IMR-90 (cell line): ENCODE data around the gene CDRT4. TPM values are rescaled to one million over a fixed set of nuclear protein-coding genes. Genes with fewer than 3 reads are reported as not detected.
A peak's percentile ranks its signal among the peaks of the same experiment; 100 is the strongest.

Experiments
- ATAC-seq: fragments of 200-7000 bp; cut with Tn5 transposase; 2 replicates; pipeline ENCODE4 v1.9.1; 2020; ENCODE audit warnings: low read depth, mild to moderate bottlenecking, moderate library complexity
- BruUV-seq: library from RNA; stranded (reverse); fragments of 400-500 nt; replicated peaks from 2 replicates; lab custom pipeline; 2021; lab: Mats Ljungman, UMichigan
- CTCF ChIA-PET: fragments of 300-600 bp; formaldehyde crosslinking; extraction: SDS; loops from one replicate; lab custom pipeline; 2021; ENCODE audit warnings: antibody characterized with exemption; lab: Yijun Ruan, JAX
- POLR2A ChIA-PET: fragments of 300-600 bp; sonication (Branson Sonifier 250); formaldehyde crosslinking; loops from one replicate; lab custom pipeline; 2022; ENCODE audit warnings: antibody characterized with exemption; ENCODE audit not compliant: unreplicated experiment; lab: Charles Lee
- DNase-seq: peaks from one replicate; pipeline ENCODE4 v3.0.0; 2013
- H2AFZ ChIP-seq: replicated peaks from 2 replicates; pipeline ENCODE3; 2013; ENCODE audit warnings: low read length, mild to moderate bottlenecking; ENCODE audit not compliant: poor library complexity
- H2AK5ac ChIP-seq: 2 replicates; pipeline ENCODE4 v1.6.1; 2013; ENCODE audit warnings: low read depth, low read length, inconsistent platforms
- H2AK9ac ChIP-seq: replicated peaks from 2 replicates; pipeline ENCODE3; 2013; ENCODE audit warnings: mild to moderate bottlenecking, low read depth, low read length, moderate library complexity; ENCODE audit not compliant: poor library complexity
- H2BK120ac ChIP-seq: 2 replicates; pipeline ENCODE4 v1.6.1; 2013; ENCODE audit warnings: low read depth, low read length, inconsistent platforms
- H2BK15ac ChIP-seq: 3 replicates; pipeline ENCODE4 v1.6.1; 2013; ENCODE audit warnings: low read depth, low read length, inconsistent platforms
- H2BK20ac ChIP-seq: 2 replicates; pipeline ENCODE4 v1.6.1; 2013; ENCODE audit warnings: low read depth, mild to moderate bottlenecking, inconsistent platforms, low read length, moderate library complexity
- H2BK5ac ChIP-seq: 2 replicates; pipeline ENCODE4 v1.6.1; 2013; ENCODE audit warnings: mild to moderate bottlenecking, low read depth, low read length, inconsistent platforms; ENCODE audit not compliant: poor library complexity, severe bottlenecking
- H3K14ac ChIP-seq: replicated peaks from 2 replicates; pipeline ENCODE4 v1.6.1; 2013; ENCODE audit warnings: low read depth, low read length, inconsistent platforms
- H3K18ac ChIP-seq: 2 replicates; pipeline ENCODE4 v1.6.1; 2013; ENCODE audit warnings: low read depth, low read length, control low read depth
- H3K23ac ChIP-seq: 2 replicates; pipeline ENCODE4 v1.6.1; 2013; ENCODE audit warnings: low read depth, low read length, inconsistent platforms
- H3K27ac ChIP-seq: 2 replicates; pipeline ENCODE4 v1.5.1; 2013; ENCODE audit warnings: mild to moderate bottlenecking, control low read depth, low read length; ENCODE audit not compliant: insufficient read depth
- H3K27me3 ChIP-seq: 2 replicates; pipeline ENCODE4 v1.6.1; 2013; ENCODE audit warnings: low read length; ENCODE audit not compliant: control insufficient read depth, insufficient read depth
- H3K36me3 ChIP-seq: 2 replicates; pipeline ENCODE4 v1.6.1; 2013; ENCODE audit warnings: low read length, mixed read lengths; ENCODE audit not compliant: control insufficient read depth, insufficient read depth
- H3K4ac ChIP-seq: 2 replicates; pipeline ENCODE4 v1.6.1; 2013; ENCODE audit warnings: low read depth, low read length, inconsistent platforms
- H3K4me1 ChIP-seq: 2 replicates; pipeline ENCODE4 v1.6.1; 2013; ENCODE audit warnings: low read length, mixed read lengths; ENCODE audit not compliant: control insufficient read depth, insufficient read depth
- H3K4me2 ChIP-seq: 2 replicates; pipeline ENCODE4 v1.6.1; 2013; ENCODE audit warnings: low read depth, mild to moderate bottlenecking, control low read depth, low read length, moderate library complexity
- H3K4me3 ChIP-seq: 2 replicates; pipeline ENCODE4 v1.5.1; 2013; ENCODE audit warnings: low read depth, mild to moderate bottlenecking, control low read depth, low read length, moderate library complexity; ENCODE audit not compliant: insufficient read depth
- H3K56ac ChIP-seq: 2 replicates; pipeline ENCODE4 v1.6.1; 2013; ENCODE audit warnings: low read length, inconsistent platforms; ENCODE audit not compliant: insufficient read depth; ENCODE audit errors: extremely low read depth
- H3K79me1 ChIP-seq, 2 experiments: 2 replicates each; pipeline ENCODE4 v1.6.1; 2013; ENCODE audit warnings: low read length in 2 of 2, inconsistent platforms in 1 of 2, low read depth in 1 of 2
- H3K9ac ChIP-seq: 2 replicates; pipeline ENCODE4 v1.6.1; 2013; ENCODE audit warnings: low read depth, low read length, control low read depth
- H3K9me1 ChIP-seq: 2 replicates; pipeline ENCODE4 v1.6.1; 2013; ENCODE audit warnings: low read length, inconsistent platforms; ENCODE audit not compliant: insufficient read depth
- H3K9me3 ChIP-seq: 2 replicates; pipeline ENCODE4 v1.6.1; 2013; ENCODE audit warnings: low read length; ENCODE audit not compliant: control insufficient read depth, insufficient read depth
- H4K20me1 ChIP-seq: 2 replicates; pipeline ENCODE4 v1.6.1; 2013; ENCODE audit warnings: low read length, inconsistent platforms; ENCODE audit not compliant: insufficient read depth
- H4K5ac ChIP-seq: 2 replicates; pipeline ENCODE4 v1.6.1; 2013; ENCODE audit warnings: mild to moderate bottlenecking, low read depth, low read length, control low read depth
- H4K8ac ChIP-seq, 2 experiments: 2 replicates each; pipeline ENCODE4 v1.6.1; 2013; ENCODE audit warnings: low read depth in 2 of 2, low read length in 2 of 2, control low read depth in 1 of 2, inconsistent platforms in 1 of 2
- H4K91ac ChIP-seq: 2 replicates; pipeline ENCODE4 v1.6.1; 2013; ENCODE audit warnings: low read depth, low read length, inconsistent platforms; ENCODE audit not compliant: insufficient read depth
- BHLHE40 ChIP-seq: fragments of 150-350 bp; IDR thresholded peaks from 2 replicates; pipeline ENCODE4 v1.6.1; 2016; ENCODE audit warnings: mild to moderate bottlenecking, low read depth, low read length
- CEBPB ChIP-seq: IDR thresholded peaks from 2 replicates; pipeline ENCODE4 v1.6.1; 2012; ENCODE audit warnings: low read depth, low read length, improper control_type of control experiment
- CHD1 ChIP-seq: IDR thresholded peaks from 2 replicates; pipeline ENCODE4 v1.6.1; 2012; ENCODE audit warnings: low read depth, low read length, improper control_type of control experiment
- ELK1 ChIP-seq: fragments of 150-350 bp; IDR thresholded peaks from 2 replicates; pipeline ENCODE4 v1.6.1; 2016; ENCODE audit warnings: low read depth, mild to moderate bottlenecking, low read length, moderate library complexity, borderline replicate concordance
- FOS ChIP-seq: fragments of 150-350 bp; IDR thresholded peaks from 2 replicates; pipeline ENCODE4 v1.6.1; 2016; ENCODE audit warnings: low read depth, low read length
- MAFK ChIP-seq: IDR thresholded peaks from 2 replicates; pipeline ENCODE4 v1.6.1; 2012; ENCODE audit warnings: low read depth, low read length, improper control_type of control experiment
- MAZ ChIP-seq: IDR thresholded peaks from 2 replicates; pipeline ENCODE4 v1.6.1; 2012; ENCODE audit warnings: low read depth, mild to moderate bottlenecking, low read length, improper control_type of control experiment, moderate library complexity, borderline replicate concordance
- MXI1 ChIP-seq: IDR thresholded peaks from 2 replicates; pipeline ENCODE4 v1.6.1; 2012; ENCODE audit warnings: low read depth, mild to moderate bottlenecking, low read length, moderate library complexity, borderline replicate concordance
- NFE2L2 ChIP-seq: fragments of 150-350 bp; IDR thresholded peaks from 2 replicates; pipeline ENCODE4 v1.6.1; 2016; ENCODE audit warnings: low read depth, mild to moderate bottlenecking, low read length
- POLR2A ChIP-seq: IDR thresholded peaks from 2 replicates; pipeline ENCODE4 v1.6.1; 2012; ENCODE audit warnings: mild to moderate bottlenecking, low read depth, low read length
- RAD21 ChIP-seq: IDR thresholded peaks from 2 replicates; pipeline ENCODE4 v1.6.1; 2012; ENCODE audit warnings: low read length, improper control_type of control experiment
- RCOR1 ChIP-seq: IDR thresholded peaks from 2 replicates; pipeline ENCODE4 v1.6.1; 2012; ENCODE audit warnings: mild to moderate bottlenecking, low read length, improper control_type of control experiment; ENCODE audit not compliant: insufficient replicate concordance
- RFX5 ChIP-seq: IDR thresholded peaks from 2 replicates; pipeline ENCODE4 v1.8.0; 2012; ENCODE audit warnings: low read depth, mild to moderate bottlenecking, low read length, moderate library complexity
- SMC3 ChIP-seq: fragments of 150-350 bp; IDR thresholded peaks from 2 replicates; pipeline ENCODE4 v1.6.1; 2016; ENCODE audit warnings: low read depth, mild to moderate bottlenecking, antibody characterized with exemption, low read length, moderate library complexity
- USF2 ChIP-seq: fragments of 150-350 bp; IDR thresholded peaks from 2 replicates; pipeline ENCODE4 v1.6.1; 2017; ENCODE audit warnings: mild to moderate bottlenecking, antibody characterized with exemption, low read length, low read depth
- WGBS, 2 experiments: methylation state at CpG; one replicate each; pipeline versions ENCODE4 v1.1.5 to v1.1.7; 2013; ENCODE audit warnings: missing lambda C conversion rate in 2 of 2; ENCODE audit not compliant: insufficient read length in 1 of 2; ENCODE audit errors: extremely low coverage in 2 of 2; 5-methylcytosine and 5-hydroxymethylcytosine counted together
- dilution Hi-C: fragments of 300-500 bp; cut with HindIII; formaldehyde crosslinking; loops from one replicate; pipeline ENCODE4 v1.14.3; 2018; ENCODE audit warnings: low sequenced_read_pairs; ENCODE audit not compliant: unreplicated experiment
- in situ Hi-C: fragments of 300-500 bp; cut with MboI; formaldehyde crosslinking; loops from 3 replicates; pipeline ENCODE4 v1.14.3; 2019; ENCODE audit warnings: low sequenced_read_pairs, inconsistent platforms, mixed read lengths
- intact Hi-C: fragments of 100-400 bp; cut with micrococcal nuclease; formaldehyde crosslinking; loops from 2 replicates; pipeline ENCODE4 v1.10.0; 2022
- polyA plus RNA-seq, 3 experiments: library from polyadenylated mRNA; depleted of rRNA; stranded (reverse); fragments of >200 nt; gene quantifications; 2 replicates each; pipeline ENCODE4 v1.2.3, GENCODE V29; 2012; ENCODE audit warnings: low replicate concordance in 1 of 3
- total RNA-seq: library from RNA; depleted of rRNA; stranded (reverse); fragments of >200 nt; gene quantifications from 2 replicates; pipeline ENCODE4 v1.2.3, GENCODE V29; 2012

The CDRT4 gene
- total and polyA plus RNA-seq, 2 of the 4 experiments (the other 2 are of a cell fraction), result 0.90 to 3.7 TPM

DNA sequence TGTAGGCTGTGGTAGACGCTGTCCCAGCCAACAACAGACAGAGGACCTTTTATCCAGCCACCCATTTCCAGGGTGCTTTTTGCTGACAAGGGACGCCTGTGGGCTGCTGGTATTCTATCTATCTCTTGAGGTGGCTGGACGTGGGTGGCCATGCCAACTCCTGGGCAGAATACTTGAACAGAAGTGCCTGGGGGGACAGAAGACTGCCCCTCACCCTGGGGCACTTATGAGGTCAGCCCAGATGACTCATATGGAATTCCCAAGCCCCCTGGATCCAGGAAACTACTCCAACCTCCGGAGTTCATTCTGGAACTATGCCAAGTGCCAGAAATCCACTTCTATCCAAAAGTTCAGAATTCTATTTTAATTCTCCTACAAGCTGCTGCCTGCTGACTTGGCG lies 61.3 kb downstream of the CDRT4 start:
- Histone ChIP-seq H3K79me1 (0 out of 4 replicates have a peak, but pooled peaks cover 0 to 4% of the 10 kb centered on the region in 2 experiments), H2BK20ac (no peak overlapping the region), H4K5ac (no peak overlapping the region), H4K20me1 (no peaks in the 10 kb centered on the region), H2AFZ (no peak overlapping the region), H3K14ac (no peak overlapping the region), H3K27ac (no peak overlapping the region), H3K18ac (no peak overlapping the region; the same call in 1 of the 2 replicates), H3K23ac (no peak overlapping the region), H2BK15ac (no peak overlapping the region), H3K56ac (no peak overlapping the region), H3K4ac (no peak overlapping the region), H3K36me3 (no peaks in the 10 kb centered on the region), H3K4me2 (no peak overlapping the region), H3K9ac (no peak overlapping the region), H2AK5ac (peak overlapping the region; percentile 27; the same call in 1 of the 2 replicates), H4K91ac (no peak overlapping the region), H3K4me1 (peaks cover 22% of the 10 kb centered on the region), H2BK120ac (no peak overlapping the region), H3K9me3 (no peaks in the 10 kb centered on the region), H3K27me3 (no peaks in the 10 kb centered on the region), H2BK5ac (no peak overlapping the region), H3K9me1 (peaks cover 21% of the 10 kb centered on the region), H4K8ac (no peak overlapping the region), H3K4me3 (no peak overlapping the region), H2AK9ac (no peak overlapping the region)
- POLR2A ChIA-PET, result no interaction called here
- no peak for TF ChIP-seq BHLHE40
- TF ChIP-seq RAD21, result no peak
- no peak for TF ChIP-seq CEBPB
- no peak for TF ChIP-seq USF2
- TF ChIP-seq ELK1, result no peak
- no peak for TF ChIP-seq NFE2L2
- TF ChIP-seq MAZ, result no peak
- TF ChIP-seq SMC3, result no peak
- TF ChIP-seq CHD1, result no peak
- no peak for TF ChIP-seq FOS
- no peak for TF ChIP-seq POLR2A
- TF ChIP-seq RCOR1, result no peak
- TF ChIP-seq RFX5, result no peak
- TF ChIP-seq MAFK, result no peak
- TF ChIP-seq MXI1, result no peak
- in situ Hi-C loops (no loop called here), intact Hi-C loops (no loop called here), dilution Hi-C loops (no loop called here)
- CTCF ChIA-PET, result no interaction called here
- no peak for ATAC-seq
- no peak for DNase-seq
- BruUV-seq, result no TSS peak
- 56% methylated on average over 2 of the region's 5 CpGs; no CpG with 5 or more reads in 1 of the 2 experiments for whole genome bisulfite sequencing, 2 experiments
